Activated T-cell treated with anti-CD3 and anti-CD28 coated beads for 4 hours (primary cell): ENCODE measurements around the gene CIP2A.
"Not testable (repeated sequence)": the region's sequence is repeated elsewhere in the genome, so short reads cannot be mapped to it uniquely, and the experiment has no call there.

ENCODE experiments used
- DNase-seq: peaks from one replicate; pipeline ENCODE4 v3.0.0-alpha.2; 2020

The CIP2A gene

DNA sequence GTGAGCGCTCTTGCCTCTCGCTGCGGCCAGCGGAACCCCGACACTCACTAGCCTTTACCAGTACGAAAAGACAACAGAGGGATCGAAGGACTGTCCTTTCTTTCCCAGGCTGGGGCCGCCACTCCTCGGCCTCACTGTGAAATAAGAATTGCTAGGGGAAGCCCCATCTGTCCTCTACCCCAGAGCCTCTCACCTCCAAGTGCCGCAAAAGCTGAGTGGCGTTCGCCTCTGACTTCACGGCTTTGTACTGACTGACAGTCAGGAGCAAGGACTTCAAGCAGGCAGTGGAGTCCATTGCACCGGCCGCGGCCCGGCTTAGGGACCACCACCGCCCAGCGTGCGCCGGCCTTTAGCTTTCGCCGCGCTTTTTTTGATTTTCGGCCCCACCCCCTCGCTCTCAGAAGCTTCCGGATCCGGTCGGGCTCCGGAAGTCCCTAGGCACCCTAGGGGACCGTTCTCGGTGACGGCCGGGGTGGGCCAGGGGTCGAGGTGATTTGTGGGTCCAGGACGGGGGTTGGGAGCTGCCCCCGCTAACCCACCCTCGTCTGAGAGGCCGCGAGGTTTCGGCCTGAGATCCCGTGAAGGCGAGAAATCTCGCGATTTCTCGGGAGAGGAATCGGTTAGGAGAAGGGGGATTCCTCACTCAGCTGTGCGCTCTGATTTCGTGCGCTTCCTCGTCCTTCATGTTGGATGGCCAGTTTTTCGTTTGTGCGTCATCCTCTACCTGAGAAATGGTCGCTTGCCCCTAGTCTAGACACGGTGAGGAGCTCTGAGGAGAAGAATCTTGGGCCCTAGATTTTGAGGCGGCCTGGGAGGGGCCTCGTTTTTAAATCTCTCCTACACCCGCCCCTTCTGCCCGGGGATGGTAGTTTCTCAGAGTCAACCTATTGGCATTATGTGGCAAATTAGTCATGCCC lies at the start of gene CIP2A, which contains the start of gene DZIP3:
Gene CIP2A (minus strand): TSS at position 358 of the 917 bp plus-strand sequence. CDS start 63 bp downstream, at position 295.
Gene DZIP3 (plus strand): TSS at position 642 of the 917 bp plus-strand sequence. CDS start 15,685 bp downstream, outside the sequence.
- peak; percentile 72 for DNase-seq

DNA sequence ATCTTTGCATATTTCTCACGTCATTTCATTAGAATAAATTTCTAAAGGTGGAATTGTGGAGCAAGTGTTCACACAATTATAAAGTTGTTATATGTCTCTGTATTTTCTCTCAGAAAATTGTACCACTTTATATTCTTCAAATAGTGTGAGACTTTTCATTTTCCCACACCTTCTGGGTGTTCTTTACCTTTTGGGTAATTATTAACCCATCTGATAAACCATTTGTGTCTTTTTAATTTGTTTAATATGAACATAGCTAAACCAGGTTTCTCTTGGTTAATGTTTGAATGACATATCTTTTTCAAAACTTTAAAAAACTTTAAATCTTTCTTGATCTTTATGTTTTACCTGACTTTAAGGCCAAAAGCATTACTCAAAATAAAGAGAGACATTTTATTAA lies 40.7 kb upstream of the CIP2A start:
- no peak for DNase-seq

DNA sequence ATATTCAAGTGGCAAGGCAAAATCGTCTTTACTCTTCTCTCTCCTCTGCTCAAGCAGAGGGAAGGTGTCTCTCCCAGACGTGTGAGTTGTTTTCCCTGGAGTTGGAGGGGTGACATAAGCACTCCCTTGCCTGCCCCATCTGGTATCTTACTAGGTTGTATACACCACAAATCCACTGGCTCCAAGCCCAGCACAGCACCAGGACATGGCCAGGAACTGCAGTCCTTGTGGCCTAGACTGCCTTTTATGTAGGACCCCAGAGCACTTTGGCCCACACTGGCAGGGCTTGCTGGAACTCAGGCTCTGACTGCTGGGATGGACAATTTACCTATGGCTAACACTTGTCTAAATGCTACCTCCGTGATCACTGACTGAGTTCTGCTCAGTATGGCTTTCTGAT lies 34.3 kb upstream of the CIP2A start:
- no peak for DNase-seq

DNA sequence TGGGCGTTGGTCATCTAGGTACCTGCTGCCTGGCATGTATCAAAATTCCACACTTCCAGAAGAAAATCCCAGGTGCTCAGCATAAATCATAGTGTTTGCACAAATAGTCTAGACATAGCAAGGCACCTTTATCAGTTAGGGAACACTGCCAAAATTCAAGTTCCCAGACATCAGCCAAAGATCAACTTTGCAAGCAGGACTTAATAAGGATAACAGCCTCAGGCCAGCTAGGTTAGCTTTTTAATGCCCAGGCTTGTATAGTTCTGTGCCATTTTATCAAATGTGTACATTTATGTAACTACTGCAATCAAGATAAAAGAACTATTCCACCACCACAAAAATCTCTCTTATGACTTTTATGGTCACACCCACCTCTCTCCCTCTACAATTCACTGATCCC lies 31.0 kb upstream of the CIP2A start:
- DNase-seq, result no peak

DNA sequence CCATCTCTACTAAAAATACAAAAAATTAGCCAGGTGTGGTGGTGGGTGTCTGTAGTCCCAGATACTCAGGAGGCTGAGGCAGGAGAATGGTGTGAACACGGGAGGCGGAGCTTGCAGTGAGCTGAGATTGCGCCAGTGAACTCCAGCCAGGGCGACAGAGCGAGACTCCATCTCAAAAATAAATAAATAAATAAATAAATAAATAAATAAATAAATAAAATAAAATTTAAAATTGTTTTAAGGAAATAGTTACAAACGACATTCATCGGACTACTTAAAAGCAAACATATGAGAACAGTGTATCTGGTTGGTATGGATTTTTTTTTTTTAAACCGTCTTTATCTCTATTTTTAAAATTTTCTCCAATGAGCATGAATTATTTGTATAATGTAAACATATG lies 26.9 kb upstream of the CIP2A start:
- not testable (repeated sequence) for DNase-seq

DNA sequence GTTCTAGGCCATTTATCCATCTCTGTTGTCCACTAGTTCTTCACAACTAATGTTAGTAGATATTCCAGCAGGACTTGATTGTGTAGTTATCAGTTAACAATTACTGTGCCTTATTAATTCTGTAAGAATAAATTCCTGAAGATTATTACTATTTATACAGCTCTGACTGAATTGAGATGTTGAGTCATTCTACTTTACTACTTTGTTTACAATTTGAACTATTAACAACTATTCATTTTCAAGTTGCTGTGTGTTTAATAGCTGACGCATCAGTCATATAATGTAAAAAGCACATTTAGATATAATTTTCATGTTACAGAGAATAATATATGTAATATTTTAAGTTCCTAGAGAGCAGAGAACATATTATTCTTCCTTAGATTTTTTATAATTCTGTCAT lies 21.4 kb upstream of the CIP2A start:
- DNase-seq, result no peak

DNA sequence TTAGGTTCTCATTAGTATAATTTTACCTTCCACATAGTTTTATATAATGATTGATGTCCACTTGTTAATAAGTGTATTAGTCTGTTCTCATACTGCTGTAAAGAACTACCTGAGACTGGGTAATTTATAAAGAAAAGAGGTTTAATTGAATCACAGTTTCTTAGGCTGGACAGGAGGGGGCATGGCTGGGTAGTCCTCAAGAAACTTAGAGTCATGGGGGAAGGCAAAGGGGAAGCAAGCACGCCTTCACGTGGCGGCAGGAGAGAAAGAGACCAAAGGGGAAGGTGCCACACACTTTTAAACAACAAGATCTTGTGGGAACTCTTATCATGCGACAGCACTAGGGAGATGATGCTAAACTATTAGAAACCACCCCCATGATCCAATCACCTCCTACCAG lies 19.5 kb upstream of the CIP2A start:
- no peak for DNase-seq

DNA sequence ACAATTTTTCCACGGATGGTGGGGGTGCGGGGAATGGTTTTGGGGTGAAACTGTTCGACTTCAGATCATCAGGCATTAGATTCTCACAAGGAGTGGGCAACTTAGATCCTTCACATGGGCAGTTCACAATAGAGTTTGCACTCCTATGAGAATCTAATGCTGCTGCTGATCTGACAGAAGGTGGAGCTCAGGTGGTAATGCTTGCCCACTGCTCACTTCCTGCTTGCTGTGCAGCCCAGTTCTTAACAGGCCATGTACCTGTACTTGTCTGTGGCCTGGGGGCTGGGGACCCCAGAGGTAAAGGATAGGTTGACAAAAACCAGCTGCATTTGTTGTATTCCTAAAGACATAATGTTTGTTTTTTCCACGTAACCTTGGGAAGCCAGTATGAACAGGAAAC lies 16.3 kb upstream of the CIP2A start:
- no peak for DNase-seq

DNA sequence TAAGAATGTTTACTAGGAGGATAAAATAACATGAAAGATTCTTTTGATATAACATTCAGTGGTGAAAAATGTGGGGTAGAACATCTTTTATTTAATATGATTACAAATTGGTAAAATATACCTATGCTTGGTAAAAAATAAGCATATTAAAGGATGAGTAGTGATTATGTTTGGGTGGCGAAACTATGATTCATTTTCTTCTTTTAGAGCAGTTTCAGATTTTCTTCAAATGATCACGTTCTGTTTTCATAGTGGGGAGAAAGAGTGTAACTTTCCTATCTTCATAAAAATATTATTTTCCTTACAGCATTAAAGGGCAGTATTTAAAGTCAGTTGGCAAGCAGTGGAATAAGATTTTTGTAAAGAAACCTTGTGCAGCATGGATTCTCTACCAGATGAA lies 15.8 kb upstream of the CIP2A start:
- DNase-seq, result no peak

DNA sequence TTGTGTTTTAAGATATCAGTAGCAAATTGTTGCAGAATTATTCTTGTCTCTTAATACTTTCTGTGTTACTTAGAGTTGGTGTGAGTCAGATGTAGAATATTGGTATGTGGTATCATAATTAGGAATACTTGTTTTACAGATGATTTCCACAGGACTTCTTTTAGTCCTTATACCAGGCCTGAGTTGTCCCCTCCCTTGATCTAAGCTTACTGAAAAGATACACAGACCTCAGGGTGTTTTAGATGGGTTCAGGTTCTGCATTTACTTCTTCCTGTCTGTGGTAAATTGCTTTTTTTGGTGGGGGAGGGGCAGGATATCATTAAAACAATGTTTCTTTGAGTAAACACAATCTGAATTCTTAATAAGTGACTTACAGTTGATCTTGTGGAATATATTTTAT lies 14.5 kb upstream of the CIP2A start:
- no peak for DNase-seq

DNA sequence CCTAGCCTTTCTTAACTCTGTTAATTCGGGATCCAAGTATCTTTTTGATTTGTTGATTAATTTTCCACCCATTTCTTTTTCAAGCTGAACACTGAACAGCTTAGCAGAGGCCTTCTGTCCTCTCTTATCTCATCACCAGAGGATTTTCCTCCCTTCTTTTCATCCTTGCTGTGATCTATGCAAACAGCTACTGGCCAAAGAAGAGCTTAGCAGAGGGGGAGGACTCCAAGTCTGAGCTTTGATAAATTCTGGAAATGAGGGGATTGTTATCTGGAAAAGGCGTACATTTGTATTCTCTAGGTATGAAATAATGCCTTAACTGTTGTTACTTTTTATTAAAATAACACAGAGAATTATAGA lies 13.7 kb upstream of the CIP2A start:
- no peak for DNase-seq

DNA sequence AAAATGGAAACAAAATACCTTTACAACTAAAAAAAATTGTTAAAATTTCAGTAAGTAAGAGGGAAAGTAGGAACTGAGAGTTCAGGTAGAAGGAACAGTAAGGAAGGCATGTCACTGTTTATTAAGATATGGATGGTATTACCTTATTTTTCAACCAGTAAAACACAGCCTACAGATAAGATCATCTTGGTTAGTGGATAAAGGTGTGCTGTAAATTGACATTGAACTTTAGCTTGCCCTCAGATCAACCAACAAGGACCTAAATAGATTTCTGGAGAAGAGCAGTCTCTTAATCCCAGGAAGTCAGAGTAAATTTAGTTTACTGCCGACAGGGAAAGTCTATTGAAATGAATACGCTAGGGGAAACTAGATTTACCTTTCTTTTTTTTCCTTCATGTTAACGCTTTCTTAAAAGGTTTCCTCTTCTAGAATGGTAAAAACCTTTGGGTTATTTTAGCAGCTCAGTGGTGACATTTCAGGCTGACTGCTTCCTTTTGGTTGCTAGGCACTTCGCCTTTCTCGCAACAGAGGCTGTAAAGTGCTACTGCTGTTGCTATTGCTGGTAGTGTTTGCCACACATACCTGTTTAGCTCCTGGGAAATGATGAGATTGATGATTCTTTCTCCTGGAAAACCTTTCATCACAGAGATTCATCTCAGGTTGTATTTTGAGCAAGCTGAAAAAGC lies 13.2 kb upstream of the CIP2A start:
- DNase-seq, result no peak

DNA sequence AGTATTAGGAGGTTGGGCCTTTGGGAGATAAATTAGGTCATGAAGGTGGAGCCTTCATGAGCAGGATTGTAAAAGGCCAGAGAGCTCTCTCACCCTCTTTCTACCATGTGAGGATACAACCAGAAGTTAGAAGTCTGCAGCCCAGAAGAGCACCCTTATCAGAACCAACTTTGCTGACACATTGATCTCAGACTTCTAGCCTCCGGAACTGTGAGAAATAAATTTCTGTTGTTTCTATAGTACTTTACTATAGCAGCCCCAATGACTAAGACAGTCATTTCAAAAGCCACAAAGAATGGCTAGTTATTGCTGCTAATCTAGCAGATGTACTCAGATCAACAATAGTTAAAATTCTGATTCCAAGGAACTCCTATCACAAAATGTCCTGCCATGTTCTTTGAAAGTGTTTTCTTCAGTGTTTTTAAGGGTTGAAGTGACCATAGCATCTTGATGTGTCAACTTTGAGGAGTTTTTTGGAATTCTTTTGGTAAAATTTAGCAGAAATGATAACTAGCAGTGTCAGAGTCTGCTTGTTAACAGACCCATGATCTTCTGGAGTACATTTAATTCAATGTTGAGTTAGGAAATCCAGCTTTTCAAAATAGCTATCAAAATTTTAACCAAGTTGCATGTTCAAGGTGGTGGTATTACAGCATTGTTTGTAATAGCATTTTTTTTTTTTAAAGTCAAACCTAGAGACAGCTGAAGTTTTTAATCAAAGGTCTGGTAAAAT lies 10.6 kb upstream of the CIP2A start:
- no peak for DNase-seq

DNA sequence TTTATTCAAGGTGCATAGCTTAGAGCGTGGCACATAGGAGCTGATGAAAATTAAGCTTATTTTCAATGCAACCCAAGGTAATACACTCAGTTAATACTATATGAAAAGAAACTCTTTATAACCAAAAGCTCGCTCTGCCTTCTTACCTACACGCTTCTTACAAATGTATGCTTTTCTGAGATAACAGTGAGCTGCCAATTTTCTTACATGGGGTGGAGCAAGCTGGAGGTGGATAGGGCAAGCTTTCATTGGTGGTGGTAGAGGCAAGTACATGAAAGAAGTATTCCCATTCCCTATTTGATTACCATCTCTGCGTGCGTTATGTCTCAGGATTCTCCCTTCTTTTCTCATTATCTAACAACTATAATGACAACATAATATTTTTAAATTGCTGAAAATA lies 9.1 kb upstream of the CIP2A start:
- DNase-seq, result no peak

DNA sequence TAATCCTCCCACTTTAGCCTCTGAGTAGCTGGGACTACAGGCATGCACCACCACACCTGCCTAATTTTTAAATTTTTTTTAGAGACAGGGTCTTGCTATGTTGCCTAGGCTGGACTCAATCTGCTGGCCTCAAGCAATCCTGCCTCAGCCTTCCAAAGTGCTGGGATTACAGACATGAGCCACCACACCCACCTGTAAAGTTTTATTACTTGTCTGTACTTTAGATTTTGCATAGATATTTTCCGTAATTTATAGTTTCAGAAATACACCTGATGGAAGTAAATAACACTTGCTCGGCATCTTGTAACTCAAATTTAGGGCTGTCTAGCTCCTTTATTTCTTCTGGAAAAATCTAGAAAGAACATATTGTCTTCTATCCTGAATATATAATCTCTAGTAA lies 6.1 kb upstream of the CIP2A start:
- DNase-seq, result no peak

DNA sequence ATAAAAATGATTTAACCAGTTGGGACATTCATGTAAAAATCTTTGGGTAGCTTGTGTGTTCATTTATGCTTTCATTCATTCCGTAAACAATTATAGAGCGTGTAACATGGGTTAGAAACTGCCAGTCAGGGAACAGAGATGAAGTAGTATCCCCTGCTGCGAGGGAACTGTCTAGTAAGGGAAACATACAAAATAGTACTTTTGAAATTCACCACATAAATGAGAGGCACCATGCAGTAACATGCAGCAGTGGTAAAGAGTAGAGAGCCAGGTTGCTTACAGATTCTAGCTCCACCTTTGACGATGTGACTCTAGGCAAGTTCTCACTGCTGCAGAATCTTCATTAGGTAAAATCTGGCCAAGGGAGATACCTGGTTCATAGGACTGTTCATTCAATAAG lies 1.2 kb upstream of the CIP2A start:
- no peak for DNase-seq

DNA sequence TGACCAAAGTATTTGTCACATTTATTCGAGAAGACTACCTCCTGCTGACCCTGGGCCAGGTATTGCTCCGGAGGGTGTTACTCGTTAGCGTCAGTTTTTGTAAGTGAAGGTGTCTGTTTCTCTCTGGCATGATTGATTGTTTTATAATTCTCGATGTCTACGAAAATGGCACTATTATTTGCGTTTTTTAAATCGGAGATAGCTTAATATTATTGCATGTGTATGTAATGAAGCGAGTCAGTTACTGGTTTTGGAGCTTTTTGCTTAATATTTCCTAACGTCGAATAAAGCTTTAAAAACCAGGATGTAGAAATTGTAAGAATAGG lies 723 bp upstream of the CIP2A start:
- DNase-seq, result no peak

DNA sequence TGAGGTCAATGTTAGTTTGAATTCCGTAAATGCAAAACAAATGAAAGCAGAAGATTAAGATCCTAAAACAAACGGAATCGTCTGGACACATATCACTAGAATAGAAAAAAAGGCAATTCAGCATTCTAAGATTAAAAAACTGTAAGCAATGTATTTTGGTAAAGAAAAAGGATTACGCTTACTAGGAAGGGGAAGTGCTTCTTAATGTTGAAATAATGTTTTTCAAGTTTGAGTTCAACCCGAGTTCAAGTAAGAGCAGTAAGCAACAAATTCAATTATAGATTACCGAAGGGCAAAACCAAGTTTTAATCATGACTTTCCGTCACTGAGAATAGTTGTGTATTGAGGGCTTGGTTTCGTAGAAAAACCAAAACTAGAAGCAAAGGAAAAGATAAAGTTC lies 637 bp downstream of the CIP2A start:
- DNase-seq, result no peak

DNA sequence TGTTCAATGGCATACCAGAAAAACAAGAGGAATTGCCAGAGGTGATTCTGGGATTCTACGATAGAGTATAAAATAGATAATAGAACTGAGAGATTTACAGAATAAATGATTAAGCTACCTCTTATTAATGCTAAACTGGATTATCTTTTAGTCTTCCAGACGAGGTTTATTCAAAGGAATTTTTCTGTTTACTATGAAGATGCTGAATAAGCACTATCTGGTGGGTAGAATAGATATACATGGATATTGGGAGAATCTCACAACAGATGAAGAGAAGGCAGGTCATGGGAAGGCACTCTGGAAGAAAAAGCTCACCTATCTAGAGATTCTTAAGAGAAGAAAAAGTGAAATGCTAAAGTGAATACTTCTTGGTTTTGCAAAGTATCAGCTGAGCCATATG lies 11.2 kb downstream of the CIP2A start:
- no peak for DNase-seq

DNA sequence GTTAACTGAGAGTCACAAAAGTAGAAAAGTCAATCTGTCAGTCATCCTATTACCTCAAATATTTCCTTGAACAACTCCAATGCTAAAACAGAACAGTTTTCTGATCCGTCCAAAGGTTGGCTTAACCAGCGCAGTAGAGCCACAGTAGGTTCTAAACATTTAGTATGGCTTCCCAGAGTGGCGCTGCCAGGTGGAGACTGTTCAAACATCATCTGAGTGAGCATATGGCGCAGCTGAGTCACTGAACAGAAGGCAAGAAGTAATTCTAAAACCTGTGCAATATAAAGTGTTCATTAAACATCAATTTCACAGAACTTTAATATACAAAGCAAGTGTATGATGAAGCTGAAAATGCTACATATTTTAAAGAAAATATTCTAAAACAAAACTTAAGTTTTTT lies 19.9 kb downstream of the CIP2A start:
- no peak for DNase-seq

DNA sequence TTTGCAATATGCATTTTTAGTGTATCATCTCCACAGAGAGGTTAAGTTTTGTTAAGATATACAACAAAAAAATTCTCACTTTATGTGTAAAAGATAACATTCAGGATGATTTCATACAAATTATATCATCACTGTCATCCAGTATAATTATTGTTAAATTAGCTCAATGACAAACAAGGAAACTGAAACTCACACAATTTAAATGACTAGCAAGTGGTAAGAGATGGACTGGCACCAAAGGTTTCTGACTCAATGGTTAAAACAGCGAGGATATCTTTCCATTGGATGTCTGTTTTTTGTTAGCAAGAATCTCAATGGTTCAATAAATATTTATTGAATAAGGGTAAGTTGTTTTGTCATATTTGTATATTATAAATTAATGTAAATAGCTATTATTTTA lies 22.6 kb downstream of the CIP2A start:
- DNase-seq, result no peak

DNA sequence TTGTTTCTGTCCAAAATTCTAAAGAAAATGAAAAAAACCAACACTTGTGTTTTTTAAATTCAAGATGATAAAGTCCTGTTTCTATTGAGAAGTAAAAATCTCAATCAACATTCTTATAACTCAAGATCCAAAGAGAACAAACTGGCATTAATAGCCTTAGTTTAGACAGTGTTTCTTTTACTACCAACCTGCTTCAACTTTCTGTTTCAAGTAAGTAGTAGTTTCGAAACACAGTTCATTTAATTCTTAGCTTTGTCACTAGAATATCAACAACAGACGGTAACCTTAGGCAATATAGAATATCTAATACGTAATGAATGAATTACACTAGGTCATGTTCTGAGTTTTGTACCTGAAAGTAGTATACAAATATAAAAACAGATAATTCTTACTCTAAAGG lies 23.7 kb downstream of the CIP2A start:
- DNase-seq, result no peak

DNA sequence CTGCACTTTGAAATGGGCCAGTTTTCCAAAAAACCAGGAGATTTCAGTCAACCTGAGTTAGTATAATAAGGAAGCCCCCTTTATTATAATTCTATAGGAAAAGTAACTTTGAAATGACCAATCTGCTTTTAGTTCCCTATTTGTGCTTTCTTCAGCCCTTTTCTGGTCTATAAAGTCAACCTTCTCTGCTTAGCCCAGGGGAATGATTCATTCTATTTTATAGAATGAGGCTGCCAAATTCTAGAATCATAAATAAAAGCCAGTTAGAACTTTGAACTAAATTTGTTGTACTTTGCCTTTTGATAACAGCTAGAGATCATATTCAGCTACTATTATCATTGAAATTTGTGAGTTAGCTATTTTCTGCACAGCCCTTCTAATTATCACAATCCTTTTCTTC lies 24.7 kb downstream of the CIP2A start:
- no peak for DNase-seq

DNA sequence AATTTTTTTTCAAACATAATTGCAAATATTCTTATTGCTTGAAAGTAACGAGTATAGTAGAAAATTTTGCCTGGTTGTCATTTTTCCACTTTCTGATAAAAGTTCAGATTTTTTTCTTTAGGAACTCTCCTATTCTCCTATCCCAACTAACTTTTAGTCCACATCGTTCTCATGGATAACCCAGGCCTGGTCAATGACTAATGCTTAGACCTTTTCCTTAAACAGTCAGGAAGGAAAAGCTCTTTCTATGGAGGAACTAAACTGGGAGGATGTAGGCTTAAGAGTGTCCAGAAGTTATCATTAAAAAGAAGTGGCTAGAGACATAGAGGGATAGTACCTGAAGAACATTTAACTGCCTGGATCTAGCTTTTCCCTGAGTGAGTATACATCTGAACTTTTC lies 26.7 kb downstream of the CIP2A start:
- no peak for DNase-seq
